HTERT RPE-1 (cell line): ENCODE measurements around the gene ANTXR2.

ENCODE experiments used
- in situ Hi-C: fragments of 300-500 bp; cut with MboI; formaldehyde crosslinking; loops from 4 replicates; pipeline ENCODE4 v1.14.3; 2020; ENCODE audit warnings: low sequenced_read_pairs

The ANTXR2 gene

DNA sequence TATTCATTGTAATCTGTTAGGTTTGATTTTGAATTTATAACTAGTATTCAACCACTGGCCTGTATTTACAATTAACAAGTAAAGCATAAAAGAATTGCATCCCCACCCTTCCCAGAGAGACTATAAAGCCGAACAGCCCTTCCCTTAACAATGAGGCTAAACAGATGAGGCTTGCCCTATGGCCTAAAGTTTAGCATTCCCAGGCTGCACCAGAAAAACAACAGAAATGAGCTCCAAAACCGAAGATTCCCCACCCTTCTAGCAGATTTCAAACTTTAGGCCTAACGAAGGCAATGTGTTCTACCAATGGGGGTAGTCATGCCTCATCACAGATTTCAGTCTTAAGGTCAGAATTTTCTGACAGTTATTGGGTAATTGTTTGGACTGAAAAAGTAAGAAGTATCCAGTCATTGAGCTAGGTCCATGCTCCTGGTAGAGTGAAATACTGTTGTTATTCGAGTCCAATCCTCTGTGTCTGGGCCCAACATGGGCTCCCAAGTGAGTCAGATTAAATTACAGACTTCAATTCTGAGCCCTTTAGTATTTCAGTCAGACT is 197.6 kb downstream of the ANTXR2 start:
- in situ Hi-C loops: no loop called here

GRCh38 chr4:79874197-79874596 is 198.8 kb downstream of the ANTXR2 start:
- in situ Hi-C loops: no loop called here

- in situ Hi-C loops: no loop called here
Measured at GRCh38 chr4:79872738-79873137, 200.3 kb downstream of the ANTXR2 start.

- in situ Hi-C loops: no loop called here
Measured at GRCh38 chr4:79871961-79872360, 201.1 kb downstream of the ANTXR2 start.

DNA sequence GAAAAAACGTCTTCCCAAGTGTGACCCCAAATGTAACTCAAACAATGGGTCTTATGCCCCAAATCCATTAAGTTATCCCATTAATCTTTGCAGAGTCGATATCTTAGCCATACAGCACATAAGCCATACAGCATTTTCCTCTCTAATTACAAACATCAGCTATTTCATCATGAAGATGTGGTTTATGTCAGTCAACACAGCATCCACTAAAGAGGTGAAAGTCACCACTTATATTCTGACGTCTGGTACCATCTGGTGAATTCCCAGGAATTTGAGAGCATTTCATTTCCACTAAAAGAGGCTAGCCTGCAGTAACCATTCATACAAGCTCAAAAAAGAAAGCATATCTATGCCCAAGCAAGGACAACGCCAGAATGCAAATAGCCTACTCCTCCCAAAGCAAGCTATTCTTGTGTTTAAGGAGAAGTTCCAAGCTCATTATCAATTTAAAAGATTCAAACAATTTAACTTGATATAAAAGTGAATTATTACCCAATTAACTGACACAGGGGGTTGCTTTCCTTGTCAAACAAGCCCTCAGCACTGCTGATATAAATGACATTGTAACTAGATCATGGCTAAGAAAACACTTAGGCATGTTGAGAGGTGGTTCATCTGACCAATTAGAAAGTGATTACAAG is 203.3 kb downstream of the ANTXR2 start:
- in situ Hi-C loops: no loop called here

- in situ Hi-C loops: no loop called here
Measured at GRCh38 chr4:79865201-79865597, 207.8 kb downstream of the ANTXR2 start.

GRCh38 chr4:79864500-79865200 is 208.4 kb downstream of the ANTXR2 start:
- in situ Hi-C loops: no loop called here

GRCh38 chr4:79863333-79863732 is 209.7 kb downstream of the ANTXR2 start:
- in situ Hi-C loops: no loop called here

DNA sequence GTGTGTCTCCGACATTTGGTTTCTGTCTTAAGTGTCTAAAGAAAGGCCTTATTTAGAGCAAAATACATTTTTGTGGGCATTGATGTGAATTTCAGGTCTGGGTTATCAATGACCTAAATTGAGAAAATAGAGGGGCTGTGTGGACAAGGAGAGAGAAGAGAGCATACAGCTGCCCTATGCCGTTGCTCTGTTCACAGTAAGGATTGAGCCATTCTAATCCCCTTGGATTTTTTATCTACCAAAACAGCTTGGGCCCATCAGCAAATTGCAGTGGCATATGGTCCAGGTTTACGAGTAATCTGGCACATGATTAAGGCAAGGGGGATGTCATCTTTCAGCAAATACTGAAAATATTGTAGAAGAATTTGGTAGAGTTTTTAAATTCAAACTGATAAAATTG is 210.2 kb downstream of the ANTXR2 start:
- in situ Hi-C loops: no loop called here

DNA sequence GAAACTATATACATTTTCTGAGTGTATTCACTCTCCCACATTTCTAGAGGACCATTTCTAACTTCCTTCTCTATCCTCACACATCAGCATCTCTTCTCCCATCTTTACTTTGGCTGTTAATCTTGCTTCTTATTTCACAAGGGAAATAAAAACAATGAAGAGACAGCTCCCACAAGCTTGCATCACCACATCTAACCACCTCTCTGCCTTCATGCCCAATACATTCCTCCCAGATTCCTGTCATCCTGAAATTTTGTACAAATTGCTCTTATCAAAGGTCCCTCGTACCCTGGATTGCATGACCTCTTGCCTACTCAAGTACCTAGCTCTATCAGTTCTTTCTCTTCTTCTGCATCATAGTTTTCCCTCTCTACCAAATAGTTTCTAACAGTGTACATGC is 215.2 kb downstream of the ANTXR2 start:
- in situ Hi-C loops: no loop called here

- in situ Hi-C loops: no loop called here
Measured at GRCh38 chr4:79856196-79856595, 216.8 kb downstream of the ANTXR2 start.

- in situ Hi-C loops: no loop called here
Measured at GRCh38 chr4:79854856-79855502, 218.1 kb downstream of the ANTXR2 start.

GRCh38 chr4:79852305-79852730 is 220.7 kb downstream of the ANTXR2 start:
- in situ Hi-C loops: no loop called here

GRCh38 chr4:79851625-79852304 is 221.3 kb downstream of the ANTXR2 start:
- in situ Hi-C loops: no loop called here
